MM.1S (cell line): ENCODE data around the gene TSHZ2.

Source experiments
- EZH2 ChIP-seq: fragments of 300-600 bp; sonication (generic); optimal IDR thresholded peaks from 2 replicates; pipeline ENCODE3; 2017; ENCODE audit warnings: low read depth, mild to moderate bottlenecking, antibody characterized with exemption, low read length, mixed read lengths
- EZH2phosphoT487 ChIP-seq: fragments of 300-600 bp; sonication (generic); IDR thresholded peaks from 2 replicates; pipeline ENCODE4 v1.6.1; 2018; ENCODE audit warnings: antibody characterized with exemption, low read length
- TF ChIP-seq, protein P1 (sequence below): fragments of 300-600 bp; sonication (generic); IDR thresholded peaks from 2 replicates; pipeline ENCODE4 v1.5.1; 2016; ENCODE audit warnings: antibody characterized with exemption, low read length, mixed read lengths

DNA sequence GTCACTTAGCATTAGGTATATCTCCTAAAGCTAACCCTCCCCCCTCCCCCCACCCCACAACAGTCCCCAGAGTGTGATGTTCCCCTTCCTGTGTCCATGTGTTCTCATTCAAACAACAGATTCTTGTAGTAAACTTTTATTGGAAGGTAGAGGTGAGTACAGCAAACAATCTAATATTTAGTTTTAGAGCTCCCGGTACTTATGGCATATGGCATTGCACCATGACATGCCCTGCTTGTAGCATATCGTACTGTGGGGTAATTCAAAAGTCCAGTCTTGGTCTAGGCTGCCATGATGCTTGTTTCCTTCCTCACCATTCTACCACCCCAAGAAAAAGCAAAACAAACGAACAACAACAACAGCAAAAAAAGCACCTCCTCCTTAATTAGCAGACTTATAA, 332.0 kb downstream of the TSHZ2 start:
- TF ChIP-seq, protein P1, sequence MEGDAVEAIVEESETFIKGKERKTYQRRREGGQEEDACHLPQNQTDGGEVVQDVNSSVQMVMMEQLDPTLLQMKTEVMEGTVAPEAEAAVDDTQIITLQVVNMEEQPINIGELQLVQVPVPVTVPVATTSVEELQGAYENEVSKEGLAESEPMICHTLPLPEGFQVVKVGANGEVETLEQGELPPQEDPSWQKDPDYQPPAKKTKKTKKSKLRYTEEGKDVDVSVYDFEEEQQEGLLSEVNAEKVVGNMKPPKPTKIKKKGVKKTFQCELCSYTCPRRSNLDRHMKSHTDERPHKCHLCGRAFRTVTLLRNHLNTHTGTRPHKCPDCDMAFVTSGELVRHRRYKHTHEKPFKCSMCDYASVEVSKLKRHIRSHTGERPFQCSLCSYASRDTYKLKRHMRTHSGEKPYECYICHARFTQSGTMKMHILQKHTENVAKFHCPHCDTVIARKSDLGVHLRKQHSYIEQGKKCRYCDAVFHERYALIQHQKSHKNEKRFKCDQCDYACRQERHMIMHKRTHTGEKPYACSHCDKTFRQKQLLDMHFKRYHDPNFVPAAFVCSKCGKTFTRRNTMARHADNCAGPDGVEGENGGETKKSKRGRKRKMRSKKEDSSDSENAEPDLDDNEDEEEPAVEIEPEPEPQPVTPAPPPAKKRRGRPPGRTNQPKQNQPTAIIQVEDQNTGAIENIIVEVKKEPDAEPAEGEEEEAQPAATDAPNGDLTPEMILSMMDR, result no peak
- no peak for TF ChIP-seq EZH2
- TF ChIP-seq EZH2phosphoT487, result no peak
